ENCODE data around the gene CRMP1.

Gene CRMP1

DNA sequence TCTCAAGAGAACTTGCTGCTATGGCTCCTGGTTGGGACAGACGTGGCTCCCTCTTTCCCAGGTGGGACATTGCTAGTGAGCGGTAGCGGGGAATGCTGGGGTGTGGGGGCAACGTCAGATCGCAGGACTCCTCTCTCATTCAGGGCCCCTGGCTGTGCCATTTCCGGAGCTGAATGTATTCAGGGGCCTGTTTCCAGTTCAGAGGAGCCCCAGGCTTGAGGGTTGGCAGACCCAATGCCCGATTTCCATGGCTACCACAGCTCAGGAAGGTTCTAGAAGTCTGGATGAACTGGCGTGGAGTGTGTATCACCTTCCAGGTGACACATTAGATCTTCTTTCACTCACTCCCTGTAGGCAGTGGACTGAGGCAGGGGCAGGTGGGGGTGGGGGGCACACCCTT, 26.2 kb upstream of the CRMP1 start:
- no peak for DNase-seq

DNA sequence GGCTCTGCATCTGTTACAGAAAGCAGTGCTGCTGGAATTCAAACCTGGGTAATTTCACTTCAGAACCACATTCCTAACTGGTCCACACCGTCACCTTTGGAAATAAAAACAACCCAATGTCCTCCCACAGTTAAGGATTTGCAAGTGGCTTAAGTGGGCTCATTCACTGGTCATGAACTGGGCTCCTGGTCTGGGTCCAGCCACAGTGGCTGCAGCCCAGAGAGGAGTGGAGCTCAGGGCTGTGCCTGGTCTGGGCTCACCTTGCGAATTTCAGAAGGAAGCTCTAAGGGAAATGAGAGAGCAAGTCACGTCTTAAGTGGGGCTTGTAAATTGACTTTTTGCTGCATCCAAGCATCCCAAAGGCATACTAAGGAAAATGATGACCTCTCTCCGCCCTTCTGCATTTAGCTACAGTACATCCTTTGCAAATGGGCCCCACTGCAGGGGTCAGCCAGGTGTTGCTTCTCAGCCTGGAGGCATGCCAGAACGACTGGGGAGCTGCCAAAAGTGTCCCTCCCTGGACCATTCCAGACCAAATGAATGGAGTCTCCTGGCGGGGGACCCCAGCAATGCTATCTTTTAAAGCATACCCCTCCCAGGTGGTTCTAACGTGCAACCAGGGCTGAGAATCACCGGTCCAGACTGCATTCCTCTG, 25.6 kb upstream of the CRMP1 start:
- no peak for DNase-seq

DNA sequence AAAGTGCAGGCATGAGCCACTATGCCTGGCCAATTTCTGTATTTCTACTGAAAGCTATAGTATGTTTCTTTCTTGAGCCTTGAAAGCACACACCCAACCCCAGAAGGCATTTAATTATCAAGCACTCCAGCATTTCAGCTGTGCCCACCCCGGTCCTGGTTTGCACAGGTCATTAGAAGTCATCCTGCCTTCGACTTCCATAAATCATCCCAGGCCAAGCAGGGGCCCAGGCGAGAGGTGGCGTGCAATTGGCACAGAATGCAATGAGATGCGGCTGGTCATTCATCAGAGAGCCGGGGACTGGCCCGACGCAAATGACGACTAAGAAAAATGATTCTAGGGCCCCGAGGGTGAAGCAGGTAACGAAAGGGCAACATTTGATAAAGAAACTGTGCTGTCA, 24.8 kb upstream of the CRMP1 start:
- DNase-seq = no peak

DNA sequence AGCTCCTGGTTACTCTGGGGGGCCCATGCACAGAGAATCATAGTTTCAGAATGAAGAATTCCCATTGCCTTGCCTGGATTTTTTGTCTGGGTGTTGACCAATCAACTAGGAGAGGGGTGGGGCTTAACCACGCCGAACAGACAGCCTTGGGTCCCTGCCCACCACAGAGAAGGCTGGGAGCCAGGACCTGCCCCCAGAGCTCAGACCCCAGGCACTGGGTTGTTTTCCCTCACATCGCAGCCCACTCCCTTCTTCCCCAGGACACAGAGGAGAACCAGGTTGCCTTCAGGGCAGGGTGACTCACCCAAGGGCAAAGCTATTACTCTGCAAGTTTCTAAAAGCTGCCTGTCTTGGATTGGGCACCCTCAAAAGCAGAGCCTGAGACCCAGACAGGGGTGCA, 23.3 kb upstream of the CRMP1 start:
- no peak for DNase-seq

DNA sequence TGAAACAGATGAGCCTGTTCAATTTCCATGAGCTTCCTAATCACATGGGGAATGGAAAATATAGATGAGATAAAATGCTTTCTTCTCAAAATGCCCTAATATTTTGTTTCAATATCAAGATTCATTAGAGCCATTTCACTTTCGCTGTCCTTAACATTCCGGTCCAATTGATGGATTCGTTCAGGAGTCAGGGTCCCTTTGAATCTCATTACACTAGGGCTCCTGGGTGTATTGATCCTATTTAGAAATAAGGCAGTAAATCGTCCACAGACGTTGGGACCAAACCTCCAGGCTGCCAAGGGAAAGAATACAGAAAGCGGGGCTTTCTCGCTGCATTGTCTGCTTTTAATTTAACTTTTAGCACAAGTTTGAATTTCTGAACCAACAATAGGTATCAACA, 20.6 kb upstream of the CRMP1 start:
- no peak for DNase-seq

DNA sequence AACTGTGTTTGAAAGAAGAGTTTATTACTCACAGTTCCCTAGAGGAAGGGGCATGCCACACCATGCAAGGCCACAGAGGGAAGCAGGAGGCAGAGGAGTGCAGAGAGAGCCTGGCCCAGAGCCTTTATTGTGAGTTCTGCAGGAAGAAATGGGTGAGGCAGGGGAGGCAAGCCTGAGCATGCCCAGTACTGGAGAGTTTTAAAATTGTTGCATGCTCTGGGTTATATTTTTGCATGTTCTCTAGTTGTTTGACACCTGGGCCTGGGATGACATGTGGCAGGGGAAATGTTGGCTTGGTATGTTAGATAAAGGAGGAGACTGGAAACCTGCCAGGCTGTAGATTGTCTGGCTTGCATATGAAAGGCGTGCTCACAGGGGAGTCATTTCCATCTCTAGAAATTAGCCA, 19.7 kb upstream of the CRMP1 start:
- DNase-seq = no peak

DNA sequence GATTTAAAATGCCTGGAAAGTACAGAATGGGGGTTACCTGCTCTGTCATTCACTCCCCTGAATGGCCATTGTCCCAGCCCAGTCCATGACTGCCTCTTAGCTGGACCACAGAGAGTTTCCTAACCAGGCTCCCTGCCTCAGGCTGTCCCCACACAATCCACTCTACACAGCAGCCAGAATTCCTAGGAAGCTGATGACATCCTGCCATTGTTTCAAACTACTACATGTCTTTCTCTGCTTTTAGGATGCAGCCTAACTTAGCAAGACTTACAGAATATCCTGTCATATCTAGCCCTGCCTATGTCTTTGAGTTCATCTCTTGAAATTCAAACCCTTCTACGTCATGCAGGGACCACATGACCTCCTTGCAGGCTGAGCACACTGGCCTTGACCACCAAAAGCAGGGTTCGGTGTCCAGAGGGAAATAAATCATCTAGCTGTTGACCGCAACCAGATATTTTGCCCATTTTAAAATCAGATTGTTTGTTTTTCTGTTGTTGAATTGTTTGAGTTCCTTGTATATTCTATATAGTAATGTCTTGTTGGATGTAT, 16.1 kb upstream of the CRMP1 start:
- no peak for DNase-seq

DNA sequence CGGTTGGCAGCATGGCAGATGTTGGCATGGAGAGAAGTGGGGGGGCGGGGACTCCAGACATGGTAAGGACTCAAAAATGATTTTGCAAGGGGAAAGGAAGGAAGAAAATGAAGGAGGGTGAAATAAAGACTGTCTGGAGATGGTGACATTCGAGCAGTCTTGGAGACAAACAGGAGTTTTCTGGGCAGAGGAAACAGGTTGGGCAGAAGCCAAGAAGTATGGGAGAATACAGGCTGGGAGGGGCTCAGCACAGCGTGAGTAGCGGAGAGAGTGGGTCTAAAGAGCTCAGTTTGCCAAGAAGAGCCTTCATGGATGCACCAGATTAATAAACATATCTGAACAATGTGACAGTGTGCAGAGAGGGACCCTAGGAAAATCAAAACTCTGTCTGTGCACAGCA, 13.3 kb upstream of the CRMP1 start:
- DNase-seq = no peak

DNA sequence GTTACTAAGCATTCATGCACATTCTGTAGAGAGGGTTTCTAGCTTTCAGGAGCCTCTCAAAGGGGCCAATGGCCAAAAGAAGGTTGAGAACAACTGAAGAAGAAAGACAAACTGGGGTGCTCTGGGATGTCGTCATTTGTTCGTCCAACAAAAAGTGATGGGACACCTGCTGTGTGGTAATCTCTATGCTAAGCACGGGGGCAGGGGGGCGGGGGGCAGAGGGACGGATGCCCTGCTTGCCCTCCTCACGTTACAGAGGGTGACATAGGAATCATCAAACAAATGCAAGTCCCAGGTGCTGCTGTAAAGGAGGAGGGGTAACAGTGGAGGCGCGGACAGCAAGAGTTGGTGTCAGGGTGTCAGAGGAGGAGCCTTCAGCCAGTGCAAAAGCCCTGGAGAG, 12.8 kb upstream of the CRMP1 start:
- DNase-seq = no peak

DNA sequence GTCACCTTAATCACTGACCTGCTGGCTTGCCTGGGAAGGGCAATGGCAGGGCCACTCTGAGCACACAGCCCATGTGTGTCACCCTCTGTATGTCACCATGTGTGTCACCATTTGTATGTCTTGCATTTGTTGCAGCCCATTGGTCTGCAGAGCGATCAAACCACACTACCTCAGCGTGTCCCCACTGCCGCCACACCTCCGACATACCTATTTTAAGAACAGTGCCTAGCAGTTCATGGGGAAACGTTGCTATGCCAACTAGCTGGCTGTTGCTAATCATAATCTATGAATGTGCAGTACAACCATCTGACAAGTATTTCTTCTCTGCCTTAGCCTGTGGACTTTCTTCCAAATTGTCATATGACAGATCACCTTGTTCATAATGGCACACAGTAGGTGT, 8.0 kb upstream of the CRMP1 start:
- no peak for DNase-seq

DNA sequence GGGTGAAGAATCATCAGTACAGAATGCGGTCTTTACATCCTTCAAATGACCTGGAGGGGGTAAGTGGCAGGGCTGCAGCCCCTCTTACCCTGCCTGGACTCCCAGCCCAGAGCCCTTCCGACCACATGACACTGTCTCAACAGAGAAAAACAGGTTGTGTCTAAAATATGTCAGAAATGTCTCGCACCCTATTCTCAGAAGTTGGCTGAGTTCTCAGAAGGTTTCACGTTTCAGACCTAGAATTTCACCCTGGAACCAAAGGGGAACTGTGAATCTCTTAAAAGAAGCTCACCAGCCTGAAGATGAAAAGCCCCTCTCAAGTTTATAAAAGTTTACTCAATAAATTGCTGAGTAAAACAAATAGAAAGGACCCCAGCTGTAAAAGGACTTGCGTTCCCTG, 7.0 kb upstream of the CRMP1 start:
- DNase-seq = no peak

DNA sequence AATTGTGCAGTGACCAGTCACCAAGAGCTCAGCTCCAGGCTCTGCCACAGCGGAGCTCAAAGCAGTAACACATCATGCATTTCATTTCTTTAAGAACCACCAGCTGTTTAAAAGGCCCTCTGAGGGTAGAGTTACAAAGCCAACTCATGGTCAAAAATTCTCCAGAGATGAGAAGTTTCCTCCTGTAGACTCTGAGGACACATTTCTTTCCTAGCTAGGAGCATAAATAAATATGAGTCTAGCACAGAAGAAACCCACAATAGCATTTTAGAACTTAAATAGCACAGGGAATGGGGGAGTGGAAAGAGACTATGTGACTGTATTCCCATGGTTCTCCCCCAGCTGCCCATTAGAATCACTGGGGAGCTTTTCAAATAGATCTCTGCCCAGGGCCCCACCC, 6.5 kb upstream of the CRMP1 start:
- no peak for DNase-seq

DNA sequence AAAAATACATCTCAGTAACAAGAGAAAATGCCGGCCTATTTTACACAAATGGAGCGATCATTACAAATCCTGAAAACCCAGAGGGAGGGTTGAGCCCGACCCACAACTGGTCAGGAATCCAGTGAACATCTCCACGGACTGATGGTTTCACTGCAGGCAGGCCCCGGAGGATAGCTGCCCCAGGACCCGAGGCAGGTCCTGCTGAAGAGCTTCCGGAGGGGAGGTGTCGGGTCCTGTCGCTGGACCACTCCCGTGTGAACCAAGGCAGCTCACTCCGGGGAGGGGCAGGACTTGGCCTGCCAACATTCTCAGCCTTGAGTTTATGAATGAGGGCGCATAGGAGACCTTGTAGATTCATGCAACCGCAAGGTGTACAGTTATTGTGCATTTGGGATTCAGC, 4.8 kb upstream of the CRMP1 start:
- DNase-seq = no peak

DNA sequence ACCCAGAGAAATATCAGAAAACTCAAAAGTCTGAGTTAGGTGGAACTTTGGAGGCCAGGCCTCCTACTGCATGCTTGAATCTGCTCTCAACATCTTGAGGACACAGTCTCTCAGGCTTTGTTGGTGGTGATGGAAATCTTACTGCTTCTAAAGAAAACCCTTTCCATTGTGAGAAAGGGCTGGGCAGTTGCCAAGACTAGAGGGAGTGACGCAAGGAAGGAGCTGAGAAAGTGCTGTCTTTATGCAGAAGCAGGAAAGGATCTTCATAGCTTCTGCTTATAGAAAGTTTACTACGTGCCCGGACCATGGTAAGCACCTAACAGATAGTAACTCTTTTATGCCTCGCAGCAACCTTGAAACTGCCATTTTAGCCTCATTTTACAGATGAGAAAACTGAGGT, 2.4 kb upstream of the CRMP1 start:
- DNase-seq = no peak

DNA sequence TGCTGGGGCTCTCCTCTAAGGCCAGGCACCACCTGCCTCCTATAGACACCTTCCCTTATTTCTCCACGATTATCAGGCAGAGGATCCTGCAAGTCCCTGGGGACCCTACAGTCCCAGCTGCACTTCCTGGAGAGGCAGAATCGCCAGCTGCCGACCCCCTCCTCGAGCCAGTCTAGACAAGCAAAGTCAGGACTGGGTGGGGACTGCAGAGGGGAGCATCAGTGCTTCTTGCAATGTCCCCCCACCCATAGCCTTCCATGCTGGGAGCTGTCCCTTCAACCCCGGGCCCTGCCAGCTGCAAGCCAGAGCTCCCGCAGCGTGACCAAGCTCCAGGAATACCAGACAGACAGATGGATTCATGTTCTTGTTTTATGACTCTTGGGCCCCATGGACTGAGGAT, 1.4 kb upstream of the CRMP1 start:
- no peak for DNase-seq

DNA sequence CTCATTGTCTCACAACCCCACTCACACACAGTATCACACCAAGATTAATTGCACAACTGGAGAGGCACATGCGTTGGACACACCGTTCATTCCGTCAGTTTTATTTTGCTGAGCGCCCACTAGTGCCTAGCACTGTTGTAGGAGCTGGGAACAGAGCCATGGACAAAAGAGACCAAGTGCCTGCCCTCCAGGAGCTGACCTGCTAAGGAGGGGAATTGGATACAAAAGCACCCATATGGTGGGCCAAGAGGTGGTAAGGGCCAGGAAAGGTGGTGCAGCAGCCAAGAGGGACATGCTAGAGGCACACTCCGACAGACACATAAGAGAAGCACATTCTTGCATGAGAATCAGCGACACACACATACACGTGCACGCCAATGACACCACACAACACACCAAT, 705 bp upstream of the CRMP1 start:
- no peak for DNase-seq

DNA sequence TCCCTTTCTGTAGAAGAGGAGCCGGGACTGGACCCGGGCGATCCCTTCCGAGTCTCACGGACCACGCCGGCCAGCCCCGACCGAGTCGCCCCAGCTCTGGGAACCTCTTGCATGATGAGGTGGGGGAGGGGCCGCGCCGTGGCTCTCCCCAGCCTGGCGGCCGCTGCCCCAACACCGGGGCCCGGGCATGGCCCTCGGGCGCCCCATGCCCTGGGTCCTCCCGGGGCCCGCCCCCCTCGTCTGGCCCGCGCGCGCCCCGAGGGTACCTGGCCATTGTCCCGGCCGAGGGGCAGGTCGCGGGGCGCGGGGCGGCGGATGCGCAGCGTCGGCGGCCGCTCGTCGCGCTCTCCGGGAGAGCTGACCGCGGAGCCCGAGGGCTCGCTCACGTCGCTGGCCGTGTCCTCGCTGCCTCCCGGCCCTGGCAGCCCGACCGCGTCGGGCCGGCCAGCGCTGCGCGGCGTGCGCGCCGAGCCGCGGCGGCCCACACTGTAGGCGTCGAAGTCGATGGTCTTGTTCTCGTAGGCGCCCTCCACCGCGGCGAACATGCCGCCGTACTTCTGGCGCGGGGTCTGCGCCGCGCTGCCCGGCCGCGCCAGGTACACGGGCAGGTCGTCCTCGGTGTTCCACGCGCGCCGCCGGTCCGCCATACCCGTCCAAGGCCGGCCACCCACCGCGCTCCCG, 423 bp downstream of the CRMP1 start:
- no peak for DNase-seq

DNA sequence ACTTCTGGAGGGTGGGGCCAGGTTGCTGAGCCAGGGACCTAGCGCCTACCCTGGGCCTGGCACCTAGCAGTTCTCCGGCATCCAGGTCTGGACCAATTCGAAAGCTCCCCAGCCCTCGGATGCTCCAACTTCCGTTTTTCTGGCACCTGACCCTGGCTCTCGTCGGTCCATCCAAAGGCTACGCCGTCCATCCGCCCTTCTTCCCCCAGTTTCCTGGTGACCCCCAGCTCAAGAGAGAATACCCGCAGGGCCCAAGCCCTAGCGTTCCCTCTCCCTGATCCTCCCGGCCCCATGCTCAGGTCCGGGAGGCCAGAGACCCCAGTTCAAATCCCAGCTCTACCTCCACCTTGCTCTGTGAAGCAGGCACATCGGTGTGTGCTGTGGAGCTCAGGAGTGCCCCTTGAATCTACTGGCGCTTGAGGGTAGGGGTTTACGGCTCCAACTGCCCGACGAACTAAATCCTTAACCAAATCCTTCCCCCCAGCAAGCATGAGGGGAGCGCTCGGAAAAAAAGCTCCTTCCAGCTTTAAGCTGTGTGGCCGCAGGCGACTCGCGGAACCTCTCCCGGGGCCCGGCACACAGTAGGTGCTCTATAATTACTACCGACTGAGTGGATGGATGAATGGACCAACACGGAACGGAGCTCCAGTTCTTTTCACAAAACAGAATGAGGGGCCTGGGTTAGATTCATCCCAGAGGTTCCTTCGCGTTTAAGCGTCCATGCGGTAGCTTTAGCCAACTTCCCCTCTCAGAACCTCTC, 1.1 kb downstream of the CRMP1 start:
- DNase-seq = no peak

DNA sequence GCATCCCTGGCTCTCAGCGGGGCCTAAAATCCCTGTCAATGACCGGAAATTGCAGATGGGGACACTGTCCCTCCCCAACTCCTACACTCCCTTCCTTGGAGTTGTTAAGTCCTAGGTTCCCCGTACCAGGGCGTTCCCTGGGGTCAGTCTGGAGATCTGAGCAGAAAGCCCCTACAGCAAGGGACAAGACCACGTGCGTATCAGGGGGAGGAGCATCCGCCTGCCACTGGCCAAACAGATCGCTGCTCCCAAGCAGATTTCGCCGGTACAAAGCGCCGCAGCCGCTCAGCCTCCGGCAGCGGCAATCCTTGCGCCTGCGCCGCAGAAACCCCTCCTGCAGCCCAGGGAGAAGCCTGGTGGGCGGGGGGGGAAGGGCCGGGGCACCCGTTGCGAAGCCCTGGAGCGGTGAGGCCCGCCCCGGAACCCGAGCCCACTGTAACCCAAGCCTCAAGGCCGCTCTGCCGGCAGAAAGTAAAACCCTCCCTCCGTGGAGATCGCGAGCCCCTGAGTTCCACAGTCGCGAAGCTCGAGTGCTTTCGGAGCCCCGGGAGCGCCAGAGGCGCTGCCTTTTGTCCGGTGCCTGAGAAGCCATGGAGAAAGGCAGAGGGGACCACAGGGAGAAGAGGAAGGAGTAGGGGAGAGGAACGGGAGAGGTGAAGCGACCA, 2.7 kb downstream of the CRMP1 start:
- DNase-seq = no peak

DNA sequence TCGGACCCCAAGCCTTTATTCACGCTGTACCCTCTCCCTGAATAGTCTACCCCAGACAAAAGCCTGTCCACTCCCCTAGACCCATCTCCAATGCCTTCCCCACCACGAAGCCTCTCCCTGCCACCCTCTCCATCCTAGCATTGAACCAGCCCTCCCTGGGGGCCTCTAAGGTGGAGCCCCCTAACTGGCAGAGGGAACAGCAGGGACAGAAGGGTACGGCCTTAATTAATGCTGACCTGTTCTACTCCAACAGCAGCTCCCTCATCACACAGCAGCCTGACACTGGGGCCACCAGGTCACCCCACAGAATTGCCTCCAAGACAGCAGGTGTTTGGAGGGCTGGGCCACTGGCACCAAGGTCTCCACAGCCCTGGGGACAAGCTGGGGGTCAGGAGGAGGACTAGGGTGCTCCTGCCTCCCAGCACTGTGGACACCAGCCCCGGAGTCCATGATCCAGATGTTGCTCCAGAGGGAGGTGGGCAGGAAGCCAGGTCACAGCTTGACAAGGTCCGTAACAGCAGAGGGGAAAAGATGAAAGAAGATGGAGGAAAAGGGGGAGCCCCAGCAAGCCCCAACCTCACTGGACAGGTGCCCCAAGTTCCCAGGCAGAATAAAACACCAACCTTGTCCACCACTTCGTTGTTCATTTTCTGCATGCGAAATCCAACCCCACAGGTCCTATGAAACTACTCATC, 3.7 kb downstream of the CRMP1 start:
- no peak for DNase-seq

DNA sequence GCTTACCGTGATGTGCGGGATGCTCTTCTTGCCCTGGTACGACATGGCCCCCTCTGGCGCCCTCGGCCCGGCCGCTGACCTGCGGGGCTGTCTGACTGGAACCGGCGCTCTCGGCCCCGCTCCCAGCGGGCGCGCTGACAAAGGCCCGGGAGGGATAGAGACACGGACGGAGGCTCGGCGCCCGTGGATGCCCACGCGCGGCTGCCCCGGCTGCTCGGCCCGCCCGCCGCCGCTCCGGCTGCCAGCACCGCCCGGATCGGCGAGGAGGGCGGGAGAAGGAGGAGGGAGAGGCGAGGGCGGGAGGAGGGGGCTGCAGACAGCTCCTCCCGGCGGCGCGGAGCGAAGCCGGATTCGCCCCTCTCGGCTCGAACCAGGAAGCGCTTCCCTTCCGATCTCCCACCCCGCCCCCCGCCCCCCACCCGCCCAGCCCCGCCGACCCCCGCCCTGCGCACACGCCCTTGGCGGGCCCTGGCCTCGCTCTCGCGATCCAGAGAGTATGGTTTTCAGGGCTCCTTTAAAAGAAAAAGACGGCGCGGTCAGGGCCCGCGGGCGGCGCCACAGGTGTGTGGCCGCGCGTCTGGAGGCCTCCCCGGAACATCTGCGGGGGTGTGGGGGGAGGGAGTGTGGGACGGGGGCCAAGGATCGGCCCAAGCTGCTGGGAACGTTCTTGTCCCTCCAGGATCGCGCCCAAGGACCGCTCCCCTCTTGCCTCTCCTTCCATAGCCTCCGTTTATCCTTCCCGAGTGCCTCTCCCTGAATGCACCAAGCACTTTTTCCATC, 4.5 kb downstream of the CRMP1 start:
- DNase-seq = no peak

Measured in CD4-positive, alpha-beta T cell treated with Interleukin-1 beta for 1 hour (primary cell).